A549 treated with DMSO at 1 μM for 4 hours (cell line): ENCODE results near the gene NSA2. TPM values are rescaled to one million over a fixed set of nuclear protein-coding genes. Genes with fewer than 3 reads are reported as not detected.

ENCODE experiments used
- total RNA-seq: library from RNA; stranded (reverse); fragments of 200-300 nt; extraction: Qiagen RNA extraction; gene quantifications from 5 replicates; pipeline ENCODE4 v1.2.3, GENCODE V29; 2022; ENCODE audit warnings: low read depth

Gene NSA2
- total RNA-seq = 127 to 136 TPM (median 130 TPM) in 5 replicates

DNA sequence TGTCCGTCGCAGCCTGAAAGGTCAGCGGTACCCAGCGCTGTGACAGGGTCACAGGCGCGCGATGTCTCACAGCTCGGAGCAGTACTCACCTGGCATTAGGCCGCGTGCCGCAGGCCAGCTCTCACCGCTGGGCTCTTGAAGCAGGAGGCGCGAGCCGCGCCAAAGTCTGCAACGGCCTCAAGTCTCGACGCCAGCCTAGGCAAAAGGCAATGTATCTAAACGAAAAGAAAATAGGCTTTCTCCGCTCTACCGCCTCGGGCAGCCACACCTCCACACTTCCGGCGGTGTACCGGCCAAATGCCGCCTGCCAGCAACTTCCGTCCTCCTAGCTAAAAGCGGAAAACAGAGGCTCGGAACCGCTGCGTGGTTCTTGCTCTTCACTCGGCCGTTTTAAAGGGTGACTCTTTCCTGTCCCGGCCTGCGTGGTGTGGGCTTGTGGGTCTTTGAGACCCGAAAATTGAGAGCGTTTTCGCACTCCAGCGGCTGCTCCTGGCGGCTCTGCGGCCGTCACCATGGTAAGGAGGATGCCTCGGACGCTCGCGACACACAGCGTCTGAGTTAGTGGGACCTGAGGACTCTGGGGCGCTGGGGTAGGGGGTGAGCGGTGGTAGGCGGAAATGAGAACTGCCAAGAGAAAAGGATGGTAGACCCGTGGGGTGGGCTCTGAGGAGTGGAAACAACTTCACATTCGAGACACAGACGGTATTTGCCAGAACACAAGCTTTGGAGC is at the start of gene NSA2, which contains the start of gene GFM2:
Gene NSA2 (plus strand): TSS at position 401 of the 730 bp plus-strand sequence. CDS start 112 bp downstream, at position 513.
Gene GFM2 (minus strand): TSS at position 269 of the 730 bp plus-strand sequence. CDS start 3,375 bp downstream, outside the sequence.

Other genes starting within 250 kb of the NSA2 start
- 13.8 to 17.1 TPM (median 14.9 TPM) in 5 replicates for gene ENC1, start 126.5 kb upstream of the NSA2 start, total RNA-seq
- gene HEXB, start 82.0 kb upstream of the NSA2 start, total RNA-seq = 118 to 129 TPM (median 120 TPM) in 5 replicates
- 25.8 to 30.3 TPM (median 26.9 TPM) in 5 replicates for gene GFM2, start 132 bp upstream of the NSA2 start, total RNA-seq
- gene FAM169A, start 99.1 kb downstream of the NSA2 start, total RNA-seq = 4.8 to 9.2 TPM (median 7.2 TPM) in 5 replicates